Hematopoietic multipotent progenitor cell (in vitro differentiated cells): Measurements from ENCODE around the gene TTLL9. TPM values are rescaled to one million over a fixed set of nuclear protein-coding genes. Genes with fewer than 3 reads are reported as not detected.
A peak's percentile ranks its signal among the peaks of the same experiment; 100 is the strongest.

Source experiments
- DNase-seq, 3 donors: peaks; one replicate each; pipeline ENCODE4 v3.0.0-alpha.2; 2011 to 2015; ENCODE audit warnings: low read depth in 2 of 3, low spot score in 2 of 3
- total RNA-seq: library from RNA; depleted of rRNA; stranded (reverse); fragments of >200 nt; gene quantifications from one replicate; pipeline ENCODE4 v1.2.3, GENCODE V29; 2012

Gene TTLL9
- total RNA-seq, 1 donor = 0.54 TPM

- peak in 2 of 3 donors; percentile 94 to 96 for DNase-seq
Observed at GRCh38 chr20:31835977-31836852, 34.2 kb upstream of the TTLL9 start.

- DNase-seq = no peak
Observed at GRCh38 chr20:31836853-31837608, 33.4 kb upstream of the TTLL9 start.

- DNase-seq = peak in 1 of 3 donors; percentile 48
Observed at GRCh38 chr20:31837896-31838397, 32.5 kb upstream of the TTLL9 start.

- DNase-seq = no peak
Observed at GRCh38 chr20:31838646-31839292, 31.7 kb upstream of the TTLL9 start.

GRCh38 chr20:31839782-31840487 lies 30.5 kb upstream of the TTLL9 start:
- DNase-seq = no peak

GRCh38 chr20:31840906-31841816 lies 29.3 kb upstream of the TTLL9 start:
- DNase-seq = no peak

GRCh38 chr20:31841928-31842327 lies 28.5 kb upstream of the TTLL9 start:
- no peak for DNase-seq

GRCh38 chr20:31842471-31843157 lies 27.8 kb upstream of the TTLL9 start:
- DNase-seq = no peak

- no peak for DNase-seq
Observed at GRCh38 chr20:31843288-31843687, 27.1 kb upstream of the TTLL9 start.

GRCh38 chr20:31843881-31844280 lies 26.6 kb upstream of the TTLL9 start:
- DNase-seq = no peak

- no peak for DNase-seq
Observed at GRCh38 chr20:31844737-31845299, 25.6 kb upstream of the TTLL9 start.

GRCh38 chr20:31845300-31845863 lies 25.1 kb upstream of the TTLL9 start, which contains the start of gene FOXS1:
Gene FOXS1, minus strand, starts transcription at chr20:31845604. Its CDS starts 62 bp downstream, at chr20:31845542.
- DNase-seq = no peak

GRCh38 chr20:31846793-31847138 lies 23.7 kb upstream of the TTLL9 start:
- no peak for DNase-seq

GRCh38 chr20:31848088-31848999 lies 22.1 kb upstream of the TTLL9 start:
- no peak for DNase-seq

GRCh38 chr20:31849306-31849930 lies 21.0 kb upstream of the TTLL9 start:
- no peak for DNase-seq

GRCh38 chr20:31851240-31851955 lies 19.0 kb upstream of the TTLL9 start:
- DNase-seq = no peak
